HCT116 (cell line): ENCODE measurements around the gene TBCD.

ENCODE experiments used
- CEBPB ChIP-seq: IDR thresholded peaks from 2 replicates; pipeline ENCODE4 v1.6.1; 2012; ENCODE audit warnings: low read depth
- EGR1 ChIP-seq: IDR thresholded peaks from 2 replicates; pipeline ENCODE4 v1.6.1; 2012; ENCODE audit warnings: low read depth
- EZH2phosphoT487 ChIP-seq: fragments of 200-600 bp; IDR thresholded peaks from 2 replicates; pipeline ENCODE4 v1.6.1; 2018; ENCODE audit warnings: antibody characterized with exemption, borderline replicate concordance
- POLR2A ChIP-seq: IDR thresholded peaks from 2 replicates; pipeline ENCODE4 v1.7.0; 2011; ENCODE audit warnings: borderline replicate concordance; ENCODE audit not compliant: insufficient read depth, insufficient read length; ENCODE audit errors: extremely low read depth
- POLR2AphosphoS5 ChIP-seq: IDR thresholded peaks from 2 replicates; pipeline ENCODE4 v1.6.1; 2011; ENCODE audit warnings: mild to moderate bottlenecking, low read depth, low read length, moderate library complexity
- SRF ChIP-seq: IDR thresholded peaks from 2 replicates; pipeline ENCODE4 v1.6.1; 2012; ENCODE audit warnings: low read depth
- YY1 ChIP-seq: IDR thresholded peaks from 2 replicates; pipeline ENCODE4 v1.6.1; 2011; ENCODE audit warnings: low read length, low read depth, moderate library complexity, mild to moderate bottlenecking; ENCODE audit not compliant: insufficient replicate concordance; ENCODE audit errors: extremely low read depth
- ZNF274 ChIP-seq: fragments of 200-500 bp; sonication (Bioruptor generic); IDR thresholded peaks from 2 replicates; pipeline ENCODE4 v1.6.1; 2014; ENCODE audit warnings: mild to moderate bottlenecking, low read depth, low read length, inconsistent platforms
- TF ChIP-seq, protein P1 (sequence below), 3 experiments: fragments of 200-600 bp in 1 of 3; sonication (generic) in 1 of 3; IDR thresholded peaks in 2 of 3; conservative IDR thresholded peaks in 1 of 3; 2 replicates each; pipeline ENCODE4 v1.5.1; 2012 to 2017; ENCODE audit warnings: low read depth in 2 of 3, low read length in 2 of 3, antibody characterized with exemption in 1 of 3, borderline replicate concordance in 1 of 3, control low read depth in 1 of 3, mild to moderate bottlenecking in 1 of 3, mixed read lengths in 1 of 3, mixed run types in 1 of 3, moderate library complexity in 1 of 3; ENCODE audit not compliant: insufficient read depth in 1 of 3
- TF ChIP-seq, protein P2 (sequence below): IDR thresholded peaks from 2 replicates; pipeline ENCODE4 v1.6.1; 2012; ENCODE audit warnings: low read depth
- TF ChIP-seq, protein P3 (sequence below): IDR thresholded peaks from 2 replicates; pipeline ENCODE4 v1.6.1; 2012

DNA sequence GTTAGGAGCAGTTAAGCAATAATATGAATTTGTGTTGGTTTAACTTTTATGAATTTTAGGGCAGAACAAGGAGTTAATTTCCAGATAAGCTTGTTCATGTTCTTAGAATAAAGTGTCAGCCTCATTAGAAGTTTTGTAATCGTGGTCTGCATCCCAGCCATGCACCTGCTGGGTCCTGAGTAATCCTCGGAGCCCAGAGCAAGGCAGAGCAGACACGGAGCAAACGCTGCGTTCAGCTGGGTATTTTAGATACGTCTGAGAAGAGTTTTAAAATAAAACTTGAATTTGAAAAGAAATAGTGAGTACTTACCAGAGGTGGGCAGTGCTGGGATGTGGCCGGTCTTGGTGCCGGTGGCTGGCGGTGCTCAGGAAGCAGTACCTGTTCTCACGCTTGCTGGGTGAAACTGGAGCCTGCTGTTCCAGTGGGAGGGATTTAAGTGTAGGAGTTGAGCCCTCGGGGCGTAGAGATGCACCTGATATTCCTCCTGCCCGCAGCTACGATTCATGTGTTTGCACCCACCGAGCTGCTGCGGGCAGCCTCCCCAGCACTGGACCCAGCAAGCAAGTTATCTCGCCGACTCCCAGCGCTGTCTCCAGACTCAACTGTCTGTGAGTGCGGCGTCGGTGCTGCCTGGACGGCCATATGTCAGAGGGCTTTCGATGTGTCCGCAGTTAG is 87.9 kb downstream of the TBCD start, which contains the start of gene ZNF750:
- TF ChIP-seq POLR2AphosphoS5 (no peak), CEBPB (no peak), POLR2A (no peak), ZNF274 (no peak), EZH2phosphoT487 (no peak), EGR1 (no peak), YY1 (no peak), SRF (no peak)
- TF ChIP-seq, protein P1, sequence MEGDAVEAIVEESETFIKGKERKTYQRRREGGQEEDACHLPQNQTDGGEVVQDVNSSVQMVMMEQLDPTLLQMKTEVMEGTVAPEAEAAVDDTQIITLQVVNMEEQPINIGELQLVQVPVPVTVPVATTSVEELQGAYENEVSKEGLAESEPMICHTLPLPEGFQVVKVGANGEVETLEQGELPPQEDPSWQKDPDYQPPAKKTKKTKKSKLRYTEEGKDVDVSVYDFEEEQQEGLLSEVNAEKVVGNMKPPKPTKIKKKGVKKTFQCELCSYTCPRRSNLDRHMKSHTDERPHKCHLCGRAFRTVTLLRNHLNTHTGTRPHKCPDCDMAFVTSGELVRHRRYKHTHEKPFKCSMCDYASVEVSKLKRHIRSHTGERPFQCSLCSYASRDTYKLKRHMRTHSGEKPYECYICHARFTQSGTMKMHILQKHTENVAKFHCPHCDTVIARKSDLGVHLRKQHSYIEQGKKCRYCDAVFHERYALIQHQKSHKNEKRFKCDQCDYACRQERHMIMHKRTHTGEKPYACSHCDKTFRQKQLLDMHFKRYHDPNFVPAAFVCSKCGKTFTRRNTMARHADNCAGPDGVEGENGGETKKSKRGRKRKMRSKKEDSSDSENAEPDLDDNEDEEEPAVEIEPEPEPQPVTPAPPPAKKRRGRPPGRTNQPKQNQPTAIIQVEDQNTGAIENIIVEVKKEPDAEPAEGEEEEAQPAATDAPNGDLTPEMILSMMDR (IDR thresholded peaks at IDR 0.05 in 2 of 3, conservative IDR thresholded peaks at IDR 0.05 in 1 of 3; ENCODE audit: borderline replicate concordance in 1 of 3, insufficient read depth in 1 of 3, low read depth in 2 of 3, low read length in 2 of 3) = no peak
- TF ChIP-seq, protein P2, sequence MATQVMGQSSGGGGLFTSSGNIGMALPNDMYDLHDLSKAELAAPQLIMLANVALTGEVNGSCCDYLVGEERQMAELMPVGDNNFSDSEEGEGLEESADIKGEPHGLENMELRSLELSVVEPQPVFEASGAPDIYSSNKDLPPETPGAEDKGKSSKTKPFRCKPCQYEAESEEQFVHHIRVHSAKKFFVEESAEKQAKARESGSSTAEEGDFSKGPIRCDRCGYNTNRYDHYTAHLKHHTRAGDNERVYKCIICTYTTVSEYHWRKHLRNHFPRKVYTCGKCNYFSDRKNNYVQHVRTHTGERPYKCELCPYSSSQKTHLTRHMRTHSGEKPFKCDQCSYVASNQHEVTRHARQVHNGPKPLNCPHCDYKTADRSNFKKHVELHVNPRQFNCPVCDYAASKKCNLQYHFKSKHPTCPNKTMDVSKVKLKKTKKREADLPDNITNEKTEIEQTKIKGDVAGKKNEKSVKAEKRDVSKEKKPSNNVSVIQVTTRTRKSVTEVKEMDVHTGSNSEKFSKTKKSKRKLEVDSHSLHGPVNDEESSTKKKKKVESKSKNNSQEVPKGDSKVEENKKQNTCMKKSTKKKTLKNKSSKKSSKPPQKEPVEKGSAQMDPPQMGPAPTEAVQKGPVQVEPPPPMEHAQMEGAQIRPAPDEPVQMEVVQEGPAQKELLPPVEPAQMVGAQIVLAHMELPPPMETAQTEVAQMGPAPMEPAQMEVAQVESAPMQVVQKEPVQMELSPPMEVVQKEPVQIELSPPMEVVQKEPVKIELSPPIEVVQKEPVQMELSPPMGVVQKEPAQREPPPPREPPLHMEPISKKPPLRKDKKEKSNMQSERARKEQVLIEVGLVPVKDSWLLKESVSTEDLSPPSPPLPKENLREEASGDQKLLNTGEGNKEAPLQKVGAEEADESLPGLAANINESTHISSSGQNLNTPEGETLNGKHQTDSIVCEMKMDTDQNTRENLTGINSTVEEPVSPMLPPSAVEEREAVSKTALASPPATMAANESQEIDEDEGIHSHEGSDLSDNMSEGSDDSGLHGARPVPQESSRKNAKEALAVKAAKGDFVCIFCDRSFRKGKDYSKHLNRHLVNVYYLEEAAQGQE = no peak
- TF ChIP-seq, protein P3, sequence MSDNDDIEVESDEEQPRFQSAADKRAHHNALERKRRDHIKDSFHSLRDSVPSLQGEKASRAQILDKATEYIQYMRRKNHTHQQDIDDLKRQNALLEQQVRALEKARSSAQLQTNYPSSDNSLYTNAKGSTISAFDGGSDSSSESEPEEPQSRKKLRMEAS = no peak
